GM19438 (cell line): ENCODE results near the gene IGFBP3.
"Not testable (repeated sequence)": the region's sequence is repeated elsewhere in the genome, so short reads cannot be mapped to it uniquely, and the experiment has no call there.

Source experiments
- ATAC-seq: cut with Tn5 transposase; IDR thresholded peaks from one replicate; pipeline ENCODE4 v1.9.1; 2021; ENCODE audit warnings: low read depth; ENCODE audit not compliant: unreplicated experiment

IGFBP3 gene

GRCh38 chr7:45920502-45921380 is at the start of gene IGFBP3:
TSS of gene IGFBP3 (minus strand) at chr7:45921272. CDS start at chr7:45921140, 132 bp downstream.
- ATAC-seq: no peak

- no peak for ATAC-seq
Observed at GRCh38 chr7:45970454-45970853, 49.4 kb upstream of the IGFBP3 start.

- no peak for ATAC-seq
Observed at GRCh38 chr7:45969940-45970339, 48.9 kb upstream of the IGFBP3 start.

- no peak for ATAC-seq
Observed at GRCh38 chr7:45968856-45969541, 47.9 kb upstream of the IGFBP3 start.

- ATAC-seq: no peak
Observed at GRCh38 chr7:45968312-45968711, 47.2 kb upstream of the IGFBP3 start.

- no peak for ATAC-seq
Observed at GRCh38 chr7:45967591-45968157, 46.6 kb upstream of the IGFBP3 start.

GRCh38 chr7:45962861-45963260 is 41.8 kb upstream of the IGFBP3 start:
- no peak for ATAC-seq

- ATAC-seq: no peak
Observed at GRCh38 chr7:45957721-45958120, 36.6 kb upstream of the IGFBP3 start.

GRCh38 chr7:45955286-45955685 is 34.2 kb upstream of the IGFBP3 start:
- no peak for ATAC-seq

- not testable (repeated sequence) for ATAC-seq
Observed at GRCh38 chr7:45953055-45953454, 32.0 kb upstream of the IGFBP3 start.

GRCh38 chr7:45944058-45944457 is 23.0 kb upstream of the IGFBP3 start:
- ATAC-seq: no peak

GRCh38 chr7:45940939-45941338 is 19.9 kb upstream of the IGFBP3 start:
- ATAC-seq: no peak

GRCh38 chr7:45940237-45940781 is 19.2 kb upstream of the IGFBP3 start:
- ATAC-seq: not testable (repeated sequence)

- ATAC-seq: no peak
Observed at GRCh38 chr7:45939574-45939973, 18.5 kb upstream of the IGFBP3 start.

- no peak for ATAC-seq
Observed at GRCh38 chr7:45938626-45939302, 17.7 kb upstream of the IGFBP3 start.

GRCh38 chr7:45937862-45938261 is 16.8 kb upstream of the IGFBP3 start:
- ATAC-seq: no peak

- ATAC-seq: no peak
Observed at GRCh38 chr7:45937301-45937700, 16.2 kb upstream of the IGFBP3 start.

- no peak for ATAC-seq
Observed at GRCh38 chr7:45930967-45931366, 9.9 kb upstream of the IGFBP3 start.

GRCh38 chr7:45927721-45928120 is 6.6 kb upstream of the IGFBP3 start:
- no peak for ATAC-seq

GRCh38 chr7:45924283-45924682 is 3.2 kb upstream of the IGFBP3 start:
- ATAC-seq: no peak

GRCh38 chr7:45923818-45924217 is 2.7 kb upstream of the IGFBP3 start:
- ATAC-seq: no peak
